Nephron (organoid): Measurements from ENCODE around the gene HAP1.

Experiments
- H3K27ac Mint-ChIP-seq, 3 experiments: 2 replicates each; pipeline ENCODE4 v1.8.0; 2020; ENCODE audit warnings: mixed read lengths in 3 of 3, mild to moderate bottlenecking in 2 of 3, moderate library complexity in 1 of 3
- H3K27me3 Mint-ChIP-seq: 2 replicates; pipeline ENCODE4 v1.8.0; 2021; ENCODE audit warnings: low read depth, mild to moderate bottlenecking, moderate library complexity, mixed read lengths
- H3K36me3 Mint-ChIP-seq: 2 replicates; pipeline ENCODE4 v1.8.0; 2020; ENCODE audit warnings: low read depth, mixed read lengths
- H3K4me1 Mint-ChIP-seq: 2 replicates; pipeline ENCODE4 v1.8.0; 2020; ENCODE audit warnings: mixed read lengths
- H3K4me3 Mint-ChIP-seq, 3 experiments: 2 replicates each; pipeline ENCODE4 v1.8.0; 2020; ENCODE audit warnings: mild to moderate bottlenecking in 3 of 3, mixed read lengths in 3 of 3, moderate library complexity in 2 of 3
- H3K9me3 Mint-ChIP-seq: 2 replicates; pipeline ENCODE4 v1.8.0; 2020; ENCODE audit warnings: mixed read lengths
- CTCF ChIP-seq, 3 experiments: fragments of 200-600 bp; sonication (generic); IDR thresholded peaks; one replicate each; pipeline ENCODE4 v1.5.0; 2021; ENCODE audit warnings: antibody characterized with exemption in 3 of 3; ENCODE audit not compliant: unreplicated experiment in 3 of 3

Gene HAP1

GRCh38 chr17:41718287-41718645 lies 16.2 kb downstream of the HAP1 start:
- TF ChIP-seq CTCF (IDR thresholded peaks at IDR 0.05; ENCODE audit: unreplicated experiment in 3 of 3) = no peak
- Mint-ChIP-seq H3K27me3 (peaks cover 12% of the 10 kb centered on the region), H3K36me3 (no peaks in the 10 kb centered on the region), H3K4me3 (no peak overlapping the region), H3K4me1 (no peaks in the 10 kb centered on the region), H3K27ac (no peak overlapping the region), H3K9me3 (no peaks in the 10 kb centered on the region)

- Mint-ChIP-seq H3K9me3 (no peaks in the 10 kb centered on the region), H3K4me1 (no peaks in the 10 kb centered on the region), H3K27me3 (peaks cover 13% of the 10 kb centered on the region), H3K36me3 (no peaks in the 10 kb centered on the region), H3K27ac (no peak overlapping the region), H3K4me3 (no peak overlapping the region)
- TF ChIP-seq CTCF (IDR thresholded peaks at IDR 0.05; ENCODE audit: unreplicated experiment in 3 of 3) = no peak
Observed at GRCh38 chr17:41717408-41718286, 16.8 kb downstream of the HAP1 start.

GRCh38 chr17:41711669-41712400 lies 22.6 kb downstream of the HAP1 start, which contains the start of gene GAST:
Gene GAST (plus strand): TSS chr17:41712331. CDS start chr17:41715437, 3,106 bp downstream.
- Mint-ChIP-seq H3K4me1 (no peaks in the 10 kb centered on the region), H3K4me3 (no peak within 1 kb of the TSS), H3K27me3 (peaks cover 16% of the 10 kb centered on the region), H3K36me3 (no peaks in the 10 kb centered on the region), H3K9me3 (no peaks in the 10 kb centered on the region), H3K27ac (no peak within 1 kb of the TSS)
- TF ChIP-seq CTCF (IDR thresholded peaks at IDR 0.05; ENCODE audit: unreplicated experiment in 3 of 3) = no peak

GRCh38 chr17:41710472-41711090 lies 23.9 kb downstream of the HAP1 start:
- no peak for TF ChIP-seq CTCF (IDR thresholded peaks at IDR 0.05; ENCODE audit: unreplicated experiment in 3 of 3)
- Mint-ChIP-seq H3K27me3 (peaks cover 11% of the 10 kb centered on the region), H3K27ac (no peak overlapping the region), H3K36me3 (no peaks in the 10 kb centered on the region), H3K4me1 (peaks cover 2% of the 10 kb centered on the region), H3K4me3 (no peak overlapping the region), H3K9me3 (no peaks in the 10 kb centered on the region)

GRCh38 chr17:41707803-41708669 lies 26.4 kb downstream of the HAP1 start:
- no peak overlapping the region for H3K27ac Mint-ChIP-seq
- no peak overlapping the region for H3K4me3 Mint-ChIP-seq
- peaks cover 8% of the 10 kb centered on the region for H3K4me1 Mint-ChIP-seq
- peaks cover 11% of the 10 kb centered on the region for H3K27me3 Mint-ChIP-seq
- no peaks in the 10 kb centered on the region for H3K9me3 Mint-ChIP-seq
- H3K36me3 Mint-ChIP-seq = no peaks in the 10 kb centered on the region
- no peak for TF ChIP-seq CTCF (IDR thresholded peaks at IDR 0.05; ENCODE audit: unreplicated experiment in 3 of 3)
